HG03575 (cell line): Measurements from ENCODE around the gene AGBL1.
"Not testable (repeated sequence)": the region's sequence is repeated elsewhere in the genome, so short reads cannot be mapped to it uniquely, and the experiment has no call there.

Source experiments
- ATAC-seq: cut with Tn5 transposase; IDR thresholded peaks from one replicate; pipeline ENCODE4 v1.9.1; 2021; ENCODE audit not compliant: unreplicated experiment, insufficient number of reproducible peaks, low FRiP score; ENCODE audit errors: extremely low read depth

AGBL1 gene

GRCh38 chr15:86077070-86077469, 2.6 kb upstream of the AGBL1 start:
- no peak for ATAC-seq

DNA sequence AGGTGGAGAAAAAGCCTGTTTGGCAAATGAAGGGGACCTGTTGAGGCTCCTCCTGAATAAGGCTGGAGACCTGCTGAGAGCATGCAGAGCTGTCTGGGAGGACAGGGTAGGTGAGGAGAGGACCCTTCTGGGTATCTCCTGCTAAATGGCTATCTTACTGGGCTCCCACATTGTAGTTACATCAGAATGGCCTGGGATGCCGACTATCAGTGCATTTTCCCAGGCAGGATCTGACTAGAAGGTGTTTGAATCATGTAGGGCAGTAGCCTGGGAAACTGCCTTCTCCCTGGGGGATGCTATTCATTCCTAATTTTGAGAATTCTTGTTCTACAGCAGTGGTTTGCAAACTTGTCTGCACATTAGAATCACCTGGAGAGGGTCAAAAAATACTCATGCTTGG, 631 bp downstream of the AGBL1 start:
- no peak for ATAC-seq

DNA sequence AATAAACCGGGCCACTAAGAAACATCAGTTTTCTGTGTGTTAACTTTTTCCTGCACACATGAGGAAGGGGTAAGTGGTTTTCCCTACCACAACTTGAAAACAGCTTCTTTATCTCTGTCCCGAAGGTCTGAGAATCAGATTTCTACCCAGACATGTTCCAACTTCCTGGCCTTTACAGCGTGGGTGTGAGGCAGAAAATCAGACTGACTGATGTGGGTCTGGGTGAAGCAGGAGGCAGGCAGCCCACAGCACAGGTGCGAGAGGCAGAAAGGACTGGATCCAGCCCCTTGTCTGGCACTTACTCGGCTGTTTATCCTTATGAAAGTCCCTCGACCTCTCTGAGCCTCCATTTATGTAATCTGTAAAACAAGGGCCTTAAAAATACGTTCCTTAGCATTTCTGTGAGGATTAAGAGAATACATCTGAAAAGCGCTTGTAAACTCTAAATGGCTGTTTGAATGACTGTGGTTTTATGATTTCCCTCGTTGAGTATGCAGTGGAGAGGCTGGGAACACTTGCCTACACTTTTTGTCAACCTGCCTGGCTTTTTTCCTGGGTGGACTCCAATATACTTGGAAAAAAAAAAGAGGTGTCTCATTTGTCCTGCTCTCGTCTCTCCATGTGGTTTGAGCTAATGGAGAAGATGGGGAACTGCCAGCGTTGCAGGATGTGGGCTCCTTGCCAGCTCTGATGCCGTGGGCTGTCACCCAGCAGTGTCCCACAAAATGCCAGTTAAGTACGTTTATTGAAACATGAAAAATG, 3.1 kb downstream of the AGBL1 start:
- ATAC-seq, result no peak

GRCh38 chr15:86087808-86088207, 8.1 kb downstream of the AGBL1 start:
- ATAC-seq, result no peak

DNA sequence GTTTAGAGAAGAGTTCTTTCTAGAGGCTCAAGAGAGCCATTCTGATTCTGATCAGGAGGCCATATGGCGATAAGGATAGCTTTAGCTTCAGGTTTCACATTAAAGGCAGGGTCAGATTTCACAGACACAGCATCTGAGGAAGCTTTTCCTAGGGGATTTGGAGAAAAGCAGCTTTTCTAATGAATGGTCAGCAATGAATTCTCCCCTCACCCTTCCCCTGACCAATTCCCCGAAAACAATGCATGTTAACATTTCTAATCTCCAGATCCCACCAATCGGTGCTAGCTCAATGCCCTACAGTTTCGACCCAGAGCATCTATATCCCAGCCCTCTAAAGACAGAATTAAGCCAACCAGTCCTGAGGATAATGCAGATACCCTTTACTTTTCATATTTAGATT, 9.8 kb downstream of the AGBL1 start:
- no peak for ATAC-seq

GRCh38 chr15:86101818-86102217, 22.1 kb downstream of the AGBL1 start:
- no peak for ATAC-seq

- ATAC-seq, result no peak
Measured at GRCh38 chr15:86103825-86104224, 24.2 kb downstream of the AGBL1 start.

DNA sequence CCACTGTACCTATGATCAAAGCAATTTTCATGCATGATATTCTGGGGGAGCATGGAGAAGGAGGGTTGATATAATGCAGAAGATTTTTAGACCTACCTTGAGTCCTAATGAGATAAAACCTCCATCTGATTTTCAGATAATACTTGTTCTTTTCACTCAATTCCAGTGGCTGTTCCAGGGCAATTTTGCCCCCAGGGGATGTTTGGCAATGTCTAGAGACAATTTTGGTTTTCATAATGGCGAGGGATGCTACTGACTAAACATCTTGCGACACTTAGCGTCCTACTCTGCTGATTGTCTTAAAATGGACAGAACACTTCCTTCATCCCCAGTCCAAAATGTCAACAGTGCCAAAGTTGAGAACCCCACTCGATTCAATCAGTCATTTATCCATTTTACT, 26.6 kb downstream of the AGBL1 start:
- no peak for ATAC-seq

DNA sequence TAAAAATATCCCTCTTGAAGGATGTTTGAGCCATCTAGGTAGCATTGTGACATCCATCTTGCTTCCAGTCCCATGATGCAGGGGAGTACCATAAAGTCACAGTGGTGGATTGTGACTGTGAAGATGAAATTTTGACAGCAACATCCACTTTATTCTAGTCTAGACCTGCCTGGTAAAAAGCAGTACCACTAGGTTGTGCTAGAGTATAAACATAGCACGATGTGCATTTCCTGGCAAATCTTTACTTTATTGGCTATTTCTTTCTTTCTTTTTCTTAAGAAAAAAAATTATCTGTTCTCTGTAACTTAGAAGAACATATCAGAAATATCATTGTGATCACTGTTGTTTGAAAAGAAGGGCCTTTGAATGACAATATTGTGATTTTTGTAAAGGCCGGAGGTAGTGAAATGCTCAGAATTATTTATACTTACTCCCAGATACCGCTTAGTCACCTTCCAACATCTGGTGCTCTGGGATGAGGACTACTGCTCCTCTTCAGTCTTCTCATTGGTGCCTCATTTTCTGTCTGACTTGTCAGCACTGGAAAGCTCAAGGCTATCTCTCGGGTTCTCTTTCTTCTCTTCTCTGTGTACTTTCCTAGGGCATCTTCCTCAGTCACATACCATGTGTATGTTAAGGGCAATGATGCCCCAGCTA, 35.6 kb downstream of the AGBL1 start:
- no peak for ATAC-seq

DNA sequence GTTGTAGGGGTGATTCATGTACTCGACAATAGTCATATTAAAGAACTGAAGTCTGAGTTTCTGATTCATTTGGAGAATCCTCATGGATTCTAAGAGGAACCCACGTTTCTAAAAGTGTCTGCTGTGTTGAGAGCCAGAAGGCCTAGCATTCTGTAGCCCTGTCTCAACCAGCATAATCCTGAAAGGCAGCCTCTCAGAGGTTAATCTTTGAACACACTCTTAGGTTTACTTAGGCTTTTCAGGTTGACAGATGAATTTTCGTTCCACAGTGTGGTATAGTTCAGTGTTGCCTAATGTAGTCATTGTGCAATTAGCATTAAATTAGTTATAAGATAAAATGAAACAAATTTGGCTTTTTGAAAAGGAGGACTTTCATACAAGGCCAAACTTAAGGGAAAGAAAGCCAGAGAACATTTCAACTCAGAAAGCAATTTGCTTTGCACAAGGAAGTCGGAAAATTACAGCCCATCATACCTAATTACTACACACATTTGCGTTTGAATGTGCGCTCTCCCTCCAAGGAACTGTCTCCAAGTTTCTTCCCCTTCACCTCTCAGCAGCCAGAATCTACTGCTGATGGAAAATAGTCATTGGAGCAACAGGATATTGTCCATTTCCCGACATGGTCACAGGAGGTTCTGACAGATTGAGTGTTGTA, 42.0 kb downstream of the AGBL1 start:
- no peak for ATAC-seq

- not testable (repeated sequence) for ATAC-seq
Measured at GRCh38 chr15:86122691-86123391, 43.2 kb downstream of the AGBL1 start.

DNA sequence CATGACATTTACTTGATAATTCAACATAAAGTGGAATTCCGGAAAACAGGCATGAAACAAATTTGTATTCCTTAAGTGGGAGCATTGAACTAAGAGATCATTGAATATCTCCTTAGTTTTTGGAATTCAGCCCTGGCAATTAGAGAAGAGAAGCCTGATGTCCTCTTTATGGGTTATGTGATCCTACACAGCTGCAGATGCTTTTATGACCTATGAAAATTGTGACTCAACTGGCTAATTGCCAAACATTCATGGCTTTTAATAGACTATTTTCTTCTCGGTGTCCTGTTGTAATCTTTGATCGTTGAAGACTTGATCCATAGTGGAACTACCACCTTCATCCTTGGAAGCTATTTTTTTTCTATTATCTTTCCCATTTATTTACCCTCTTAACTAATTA, 46.1 kb downstream of the AGBL1 start:
- ATAC-seq, result no peak

GRCh38 chr15:86127547-86127946, 47.9 kb downstream of the AGBL1 start:
- no peak for ATAC-seq

GRCh38 chr15:86135041-86135440, 55.4 kb downstream of the AGBL1 start:
- no peak for ATAC-seq

DNA sequence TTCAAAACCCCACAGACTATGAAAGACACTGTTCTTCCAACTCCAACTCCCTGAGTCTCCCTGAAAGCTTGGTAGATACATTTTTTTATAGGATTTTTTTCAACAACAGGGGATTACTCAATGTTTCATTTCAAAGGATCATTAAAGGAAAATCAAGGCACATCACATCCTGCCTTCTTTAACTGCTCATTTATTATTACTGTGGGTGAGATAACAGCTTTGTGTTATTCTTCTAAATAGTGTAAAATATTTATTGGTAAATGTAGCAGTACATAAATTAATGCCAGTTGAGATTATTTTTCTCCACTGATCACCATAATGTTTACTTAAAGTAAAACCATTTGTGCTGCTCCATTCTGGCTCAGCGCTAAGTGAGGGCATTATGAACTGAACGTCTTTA, 57.2 kb downstream of the AGBL1 start:
- ATAC-seq, result no peak

GRCh38 chr15:86138798-86139197, 59.1 kb downstream of the AGBL1 start:
- no peak for ATAC-seq

DNA sequence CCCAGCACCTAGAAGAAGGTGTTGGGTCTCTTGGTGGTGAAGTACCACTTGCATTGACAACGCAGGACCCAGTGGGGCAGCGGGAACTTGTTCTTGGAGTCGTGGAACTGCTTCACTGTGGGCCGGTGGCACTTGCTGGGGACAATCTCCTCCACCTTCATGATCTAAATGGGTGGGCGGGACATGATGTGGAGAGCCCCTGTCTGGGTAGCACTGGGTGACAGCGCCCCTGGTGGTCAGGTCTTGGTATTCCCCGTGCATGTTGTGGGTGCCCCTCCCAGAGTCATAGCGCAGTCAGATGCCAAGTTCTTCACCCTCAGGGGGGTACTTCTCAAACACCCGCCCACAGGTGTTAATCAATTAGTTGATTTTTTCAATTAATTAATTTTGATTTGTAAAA, 60.2 kb downstream of the AGBL1 start:
- ATAC-seq, result no peak

DNA sequence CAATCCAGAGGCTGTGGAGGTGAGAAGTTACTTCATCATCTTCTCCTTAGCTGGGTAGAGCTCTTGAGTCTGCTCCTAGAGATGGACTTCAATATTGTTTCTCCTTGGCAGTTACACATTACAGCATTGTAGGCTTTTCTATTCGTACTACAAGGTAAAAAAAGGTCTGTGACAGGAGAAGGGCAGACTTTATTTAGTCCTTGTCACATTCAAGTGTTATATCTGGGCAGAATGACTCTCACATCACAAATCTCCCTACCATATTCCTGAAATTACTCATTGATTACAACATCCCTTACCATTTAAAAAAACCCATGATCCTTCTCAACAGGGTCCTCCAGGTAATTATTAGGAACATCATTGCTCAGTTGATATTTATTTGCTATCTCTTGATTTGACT, 75.0 kb downstream of the AGBL1 start:
- no peak for ATAC-seq

GRCh38 chr15:86155551-86155950, 75.9 kb downstream of the AGBL1 start:
- ATAC-seq, result no peak
